ENCODE results near the gene CASZ1. TPM values are rescaled to one million over a fixed set of nuclear protein-coding genes. Genes with fewer than 3 reads are reported as not detected.

The CASZ1 gene
- total and polyA plus RNA-seq, 2 experiments from 2014 or later: 6.2 to 6.7 TPM

- DNase-seq (ENCODE audit: low spot score): no peak
- Histone ChIP-seq H3K27me3 (ENCODE audit: insufficient read depth) (no peaks in the 10 kb centered on the region), H3K4me1 (ENCODE audit: insufficient read depth) (peaks cover 9% of the 10 kb centered on the region), H3K36me3 (ENCODE audit: insufficient read depth) (no peaks in the 10 kb centered on the region; the same call in 1 of the 2 replicates), H3K9me2 (ENCODE audit: insufficient read depth) (no peaks in the 10 kb centered on the region), H4K20me1 (replicated peaks; ENCODE audit: insufficient read depth) (no peaks in the 10 kb centered on the region), H2AFZ (no peak overlapping the region), H3K4me2 (no peak overlapping the region), H3K79me2 (replicated peaks; ENCODE audit: insufficient read depth) (no peaks in the 10 kb centered on the region), H3K27ac (ENCODE audit: low read depth) (0 out of 2 replicates have a peak overlapping the region, but pooled peaks have one; percentile 26), H3F3A (replicated peaks; ENCODE audit: low read depth) (no peaks in the 10 kb centered on the region), H3K4me3 (no peak overlapping the region)
- Mint-ChIP-seq H3K27me3 (ENCODE audit: insufficient read depth, low read depth, poor library complexity) (peaks cover 14% of the 10 kb centered on the region), H3K9me3 (no peaks in the 10 kb centered on the region; the same call in 2 of the 3 replicates), H3K4me1 (peaks cover 44% of the 10 kb centered on the region), H3K4me3 (no peak overlapping the region), H3K27ac (no peak overlapping the region), H3K36me3 (ENCODE audit: low read depth) (no peaks in the 10 kb centered on the region)
- TF ChIP-seq, protein P1, sequence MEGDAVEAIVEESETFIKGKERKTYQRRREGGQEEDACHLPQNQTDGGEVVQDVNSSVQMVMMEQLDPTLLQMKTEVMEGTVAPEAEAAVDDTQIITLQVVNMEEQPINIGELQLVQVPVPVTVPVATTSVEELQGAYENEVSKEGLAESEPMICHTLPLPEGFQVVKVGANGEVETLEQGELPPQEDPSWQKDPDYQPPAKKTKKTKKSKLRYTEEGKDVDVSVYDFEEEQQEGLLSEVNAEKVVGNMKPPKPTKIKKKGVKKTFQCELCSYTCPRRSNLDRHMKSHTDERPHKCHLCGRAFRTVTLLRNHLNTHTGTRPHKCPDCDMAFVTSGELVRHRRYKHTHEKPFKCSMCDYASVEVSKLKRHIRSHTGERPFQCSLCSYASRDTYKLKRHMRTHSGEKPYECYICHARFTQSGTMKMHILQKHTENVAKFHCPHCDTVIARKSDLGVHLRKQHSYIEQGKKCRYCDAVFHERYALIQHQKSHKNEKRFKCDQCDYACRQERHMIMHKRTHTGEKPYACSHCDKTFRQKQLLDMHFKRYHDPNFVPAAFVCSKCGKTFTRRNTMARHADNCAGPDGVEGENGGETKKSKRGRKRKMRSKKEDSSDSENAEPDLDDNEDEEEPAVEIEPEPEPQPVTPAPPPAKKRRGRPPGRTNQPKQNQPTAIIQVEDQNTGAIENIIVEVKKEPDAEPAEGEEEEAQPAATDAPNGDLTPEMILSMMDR (conservative IDR thresholded peaks at IDR 0.05; ENCODE audit: low read depth in 2 of 2): no peak
- no peak for TF ChIP-seq EZH2phosphoT487 (IDR thresholded peaks at IDR 0.05; ENCODE audit: unreplicated experiment)
- no peak for TF ChIP-seq NANOG (IDR thresholded peaks at IDR 0.05; ENCODE audit: borderline replicate concordance)
- TF ChIP-seq STAT1 (IDR thresholded peaks at IDR 0.05; ENCODE audit: unreplicated experiment): no peak
- TF ChIP-seq REST (IDR thresholded peaks at IDR 0.05; ENCODE audit: unreplicated experiment): no peak
- no peak for TF ChIP-seq ZNF331 (CRISPR knock-in tag; IDR thresholded peaks at IDR 0.05; ENCODE audit: low read depth)
- TF ChIP-seq, protein P2, sequence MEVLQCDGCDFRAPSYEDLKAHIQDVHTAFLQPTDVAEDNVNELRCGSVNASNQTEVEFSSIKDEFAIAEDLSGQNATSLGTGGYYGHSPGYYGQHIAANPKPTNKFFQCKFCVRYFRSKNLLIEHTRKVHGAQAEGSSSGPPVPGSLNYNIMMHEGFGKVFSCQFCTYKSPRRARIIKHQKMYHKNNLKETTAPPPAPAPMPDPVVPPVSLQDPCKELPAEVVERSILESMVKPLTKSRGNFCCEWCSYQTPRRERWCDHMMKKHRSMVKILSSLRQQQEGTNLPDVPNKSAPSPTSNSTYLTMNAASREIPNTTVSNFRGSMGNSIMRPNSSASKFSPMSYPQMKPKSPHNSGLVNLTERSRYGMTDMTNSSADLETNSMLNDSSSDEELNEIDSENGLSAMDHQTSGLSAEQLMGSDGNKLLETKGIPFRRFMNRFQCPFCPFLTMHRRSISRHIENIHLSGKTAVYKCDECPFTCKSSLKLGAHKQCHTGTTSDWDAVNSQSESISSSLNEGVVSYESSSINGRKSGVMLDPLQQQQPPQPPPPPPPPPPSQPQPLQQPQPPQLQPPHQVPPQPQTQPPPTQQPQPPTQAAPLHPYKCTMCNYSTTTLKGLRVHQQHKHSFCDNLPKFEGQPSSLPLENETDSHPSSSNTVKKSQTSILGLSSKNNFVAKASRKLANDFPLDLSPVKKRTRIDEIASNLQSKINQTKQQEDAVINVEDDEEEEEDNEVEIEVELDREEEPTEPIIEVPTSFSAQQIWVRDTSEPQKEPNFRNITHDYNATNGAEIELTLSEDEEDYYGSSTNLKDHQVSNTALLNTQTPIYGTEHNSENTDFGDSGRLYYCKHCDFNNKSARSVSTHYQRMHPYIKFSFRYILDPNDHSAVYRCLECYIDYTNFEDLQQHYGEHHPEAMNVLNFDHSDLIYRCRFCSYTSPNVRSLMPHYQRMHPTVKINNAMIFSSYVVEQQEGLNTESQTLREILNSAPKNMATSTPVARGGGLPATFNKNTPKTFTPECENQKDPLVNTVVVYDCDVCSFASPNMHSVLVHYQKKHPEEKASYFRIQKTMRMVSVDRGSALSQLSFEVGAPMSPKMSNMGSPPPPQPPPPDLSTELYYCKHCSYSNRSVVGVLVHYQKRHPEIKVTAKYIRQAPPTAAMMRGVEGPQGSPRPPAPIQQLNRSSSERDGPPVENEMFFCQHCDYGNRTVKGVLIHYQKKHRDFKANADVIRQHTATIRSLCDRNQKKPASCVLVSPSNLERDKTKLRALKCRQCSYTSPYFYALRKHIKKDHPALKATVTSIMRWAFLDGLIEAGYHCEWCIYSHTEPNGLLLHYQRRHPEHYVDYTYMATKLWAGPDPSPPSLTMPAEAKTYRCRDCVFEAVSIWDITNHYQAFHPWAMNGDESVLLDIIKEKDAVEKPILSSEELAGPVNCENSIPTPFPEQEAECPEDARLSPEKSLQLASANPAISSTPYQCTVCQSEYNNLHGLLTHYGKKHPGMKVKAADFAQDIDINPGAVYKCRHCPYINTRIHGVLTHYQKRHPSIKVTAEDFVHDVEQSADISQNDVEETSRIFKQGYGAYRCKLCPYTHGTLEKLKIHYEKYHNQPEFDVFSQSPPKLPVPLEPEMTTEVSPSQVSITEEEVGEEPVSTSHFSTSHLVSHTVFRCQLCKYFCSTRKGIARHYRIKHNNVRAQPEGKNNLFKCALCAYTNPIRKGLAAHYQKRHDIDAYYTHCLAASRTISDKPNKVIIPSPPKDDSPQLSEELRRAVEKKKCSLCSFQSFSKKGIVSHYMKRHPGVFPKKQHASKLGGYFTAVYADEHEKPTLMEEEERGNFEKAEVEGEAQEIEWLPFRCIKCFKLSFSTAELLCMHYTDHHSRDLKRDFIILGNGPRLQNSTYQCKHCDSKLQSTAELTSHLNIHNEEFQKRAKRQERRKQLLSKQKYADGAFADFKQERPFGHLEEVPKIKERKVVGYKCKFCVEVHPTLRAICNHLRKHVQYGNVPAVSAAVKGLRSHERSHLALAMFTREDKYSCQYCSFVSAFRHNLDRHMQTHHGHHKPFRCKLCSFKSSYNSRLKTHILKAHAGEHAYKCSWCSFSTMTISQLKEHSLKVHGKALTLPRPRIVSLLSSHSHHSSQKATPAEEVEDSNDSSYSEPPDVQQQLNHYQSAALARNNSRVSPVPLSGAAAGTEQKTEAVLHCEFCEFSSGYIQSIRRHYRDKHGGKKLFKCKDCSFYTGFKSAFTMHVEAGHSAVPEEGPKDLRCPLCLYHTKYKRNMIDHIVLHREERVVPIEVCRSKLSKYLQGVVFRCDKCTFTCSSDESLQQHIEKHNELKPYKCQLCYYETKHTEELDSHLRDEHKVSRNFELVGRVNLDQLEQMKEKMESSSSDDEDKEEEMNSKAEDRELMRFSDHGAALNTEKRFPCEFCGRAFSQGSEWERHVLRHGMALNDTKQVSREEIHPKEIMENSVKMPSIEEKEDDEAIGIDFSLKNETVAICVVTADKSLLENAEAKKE (CRISPR knock-in tag; IDR thresholded peaks at IDR 0.05): no peak
- TF ChIP-seq CREB1 (CRISPR knock-in tag; IDR thresholded peaks at IDR 0.05; ENCODE audit: low read depth): no peak
- TF ChIP-seq JUNB (IDR thresholded peaks at IDR 0.05; ENCODE audit: unreplicated experiment): no peak
- no peak for TF ChIP-seq EZH2 (IDR thresholded peaks at IDR 0.05; ENCODE audit: low read depth, unreplicated experiment)
- no peak for TF ChIP-seq ETS1 (IDR thresholded peaks at IDR 0.05)
- TF ChIP-seq ZNF114 (CRISPR knock-in tag; IDR thresholded peaks at IDR 0.05): no peak
- no peak for ATAC-seq
Measured at GRCh38 chr1:10673109-10673711, 123.2 kb downstream of the CASZ1 start.
